ENCODE data around the gene CDH13.

CDH13 gene

DNA sequence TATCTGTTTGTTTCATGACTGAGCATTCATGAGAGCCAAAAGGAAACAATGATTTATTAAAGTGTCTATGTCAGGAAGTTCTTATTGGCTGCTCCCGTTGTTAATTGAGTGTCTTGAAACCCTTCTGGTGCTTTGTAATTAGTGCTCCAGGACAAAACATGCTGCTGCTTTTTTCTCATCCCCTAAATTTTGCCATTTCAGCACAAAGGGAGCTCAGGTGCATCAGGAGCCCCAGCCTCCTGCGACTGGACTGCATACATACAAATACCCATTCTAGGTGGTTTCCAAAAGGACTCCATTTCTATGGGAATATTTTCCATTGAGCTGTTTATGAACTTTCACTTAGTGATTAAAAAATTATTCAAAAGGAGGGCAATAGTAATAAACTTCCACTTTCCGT lies 354.0 kb downstream of the CDH13 start:
- peaks cover 20% of the 10 kb centered on the region for H3K9me3 Mint-ChIP-seq
- no peak overlapping the region for H3K4me3 Mint-ChIP-seq
- H3K27ac Mint-ChIP-seq: peak overlapping the region; percentile 31
- DNase-seq: no peak
- TF ChIP-seq, protein P1, sequence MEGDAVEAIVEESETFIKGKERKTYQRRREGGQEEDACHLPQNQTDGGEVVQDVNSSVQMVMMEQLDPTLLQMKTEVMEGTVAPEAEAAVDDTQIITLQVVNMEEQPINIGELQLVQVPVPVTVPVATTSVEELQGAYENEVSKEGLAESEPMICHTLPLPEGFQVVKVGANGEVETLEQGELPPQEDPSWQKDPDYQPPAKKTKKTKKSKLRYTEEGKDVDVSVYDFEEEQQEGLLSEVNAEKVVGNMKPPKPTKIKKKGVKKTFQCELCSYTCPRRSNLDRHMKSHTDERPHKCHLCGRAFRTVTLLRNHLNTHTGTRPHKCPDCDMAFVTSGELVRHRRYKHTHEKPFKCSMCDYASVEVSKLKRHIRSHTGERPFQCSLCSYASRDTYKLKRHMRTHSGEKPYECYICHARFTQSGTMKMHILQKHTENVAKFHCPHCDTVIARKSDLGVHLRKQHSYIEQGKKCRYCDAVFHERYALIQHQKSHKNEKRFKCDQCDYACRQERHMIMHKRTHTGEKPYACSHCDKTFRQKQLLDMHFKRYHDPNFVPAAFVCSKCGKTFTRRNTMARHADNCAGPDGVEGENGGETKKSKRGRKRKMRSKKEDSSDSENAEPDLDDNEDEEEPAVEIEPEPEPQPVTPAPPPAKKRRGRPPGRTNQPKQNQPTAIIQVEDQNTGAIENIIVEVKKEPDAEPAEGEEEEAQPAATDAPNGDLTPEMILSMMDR (IDR thresholded peaks at IDR 0.05): no peak
- peaks cover 29% of the 10 kb centered on the region for H3K4me1 Mint-ChIP-seq
- H3K36me3 Mint-ChIP-seq (ENCODE audit: low read depth): peaks cover 6% of the 10 kb centered on the region
- H3K27me3 Mint-ChIP-seq (ENCODE audit: low read depth, poor library complexity): peaks cover 15% of the 10 kb centered on the region

DNA sequence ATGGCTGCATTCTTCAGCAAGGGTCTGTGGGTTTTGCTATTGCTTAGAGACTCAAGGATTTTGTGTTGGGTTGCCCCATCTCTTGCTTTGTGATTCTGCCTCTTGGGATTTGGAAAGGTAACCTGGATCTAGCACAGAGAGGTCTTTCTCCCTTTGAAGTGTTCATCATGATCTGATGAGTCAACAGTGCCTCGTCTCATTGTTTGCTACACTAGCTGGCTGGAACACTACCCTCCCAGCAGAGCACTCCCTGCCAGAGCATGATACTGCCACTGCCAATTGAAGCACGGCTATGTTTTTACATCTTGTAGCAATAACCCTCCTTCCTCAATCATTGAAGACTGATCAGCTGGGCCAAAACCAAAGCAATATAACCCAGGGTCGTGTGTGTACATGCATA lies 361.0 kb downstream of the CDH13 start:
- TF ChIP-seq, protein P1 (IDR thresholded peaks at IDR 0.05): no peak
- H3K4me3 Mint-ChIP-seq: no peak overlapping the region
- H3K36me3 Mint-ChIP-seq (ENCODE audit: low read depth): no peaks in the 10 kb centered on the region
- H3K27ac Mint-ChIP-seq: peak overlapping the region; percentile 35
- H3K9me3 Mint-ChIP-seq: peaks cover 4% of the 10 kb centered on the region
- H3K4me1 Mint-ChIP-seq: peaks cover 26% of the 10 kb centered on the region
- DNase-seq: no peak
- H3K27me3 Mint-ChIP-seq (ENCODE audit: low read depth, poor library complexity): peaks cover 15% of the 10 kb centered on the region

DNA sequence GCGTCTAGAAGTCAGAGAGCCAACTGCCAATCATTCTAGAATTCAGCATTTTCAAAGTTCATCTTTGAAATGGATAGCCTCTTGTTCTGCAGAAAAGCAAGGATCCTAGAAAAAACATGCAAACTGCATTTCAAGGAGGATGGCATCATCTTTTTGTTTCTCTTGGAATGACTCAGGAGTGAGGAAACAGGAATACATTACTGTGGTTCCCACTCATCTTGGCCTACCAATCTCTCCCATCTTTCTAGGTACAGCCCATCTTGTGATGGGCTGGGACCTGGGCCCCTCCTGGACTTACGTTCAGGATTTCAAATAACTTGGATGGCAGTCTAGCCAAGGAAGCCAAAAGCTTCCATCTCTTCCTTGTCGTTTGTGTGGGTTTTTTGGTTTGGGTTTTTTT lies 363.4 kb downstream of the CDH13 start:
- TF ChIP-seq, protein P1 (IDR thresholded peaks at IDR 0.05): no peak
- DNase-seq: no peak

DNA sequence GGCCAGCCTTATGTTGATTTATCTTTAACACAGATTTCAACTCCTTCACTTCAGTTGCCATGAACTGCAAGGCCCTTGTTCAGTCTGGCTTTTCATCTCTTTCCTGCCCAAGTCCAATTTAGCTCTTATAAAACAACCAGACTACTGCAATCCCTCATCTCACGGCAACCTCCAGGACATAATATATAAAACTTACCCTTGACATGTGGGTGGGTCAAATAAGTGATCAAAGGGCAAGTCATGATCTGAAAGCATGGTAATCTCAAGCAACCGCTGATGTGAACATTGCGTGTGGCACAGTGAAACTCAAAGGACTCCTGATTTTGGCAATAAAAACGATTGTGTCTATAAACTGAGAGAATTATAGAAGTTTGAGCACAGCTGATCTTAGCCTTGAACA lies 364.6 kb downstream of the CDH13 start:
- Mint-ChIP-seq H3K36me3 (ENCODE audit: low read depth) (no peaks in the 10 kb centered on the region), H3K27ac (no peak overlapping the region), H3K4me3 (no peak overlapping the region), H3K27me3 (ENCODE audit: low read depth, poor library complexity) (peaks cover 7% of the 10 kb centered on the region), H3K4me1 (peaks cover 15% of the 10 kb centered on the region), H3K9me3 (no peaks in the 10 kb centered on the region)
- DNase-seq: no peak
- TF ChIP-seq, protein P1 (IDR thresholded peaks at IDR 0.05): no peak

More for the DNA sequence above, 363.4 kb downstream of the CDH13 start:
- Mint-ChIP-seq H3K9me3 (peaks cover 4% of the 10 kb centered on the region), H3K27me3 (ENCODE audit: low read depth, poor library complexity) (peaks cover 10% of the 10 kb centered on the region), H3K4me1 (peaks cover 15% of the 10 kb centered on the region), H3K36me3 (ENCODE audit: low read depth) (no peaks in the 10 kb centered on the region), H3K27ac (no peak overlapping the region), H3K4me3 (no peak overlapping the region)

DNA sequence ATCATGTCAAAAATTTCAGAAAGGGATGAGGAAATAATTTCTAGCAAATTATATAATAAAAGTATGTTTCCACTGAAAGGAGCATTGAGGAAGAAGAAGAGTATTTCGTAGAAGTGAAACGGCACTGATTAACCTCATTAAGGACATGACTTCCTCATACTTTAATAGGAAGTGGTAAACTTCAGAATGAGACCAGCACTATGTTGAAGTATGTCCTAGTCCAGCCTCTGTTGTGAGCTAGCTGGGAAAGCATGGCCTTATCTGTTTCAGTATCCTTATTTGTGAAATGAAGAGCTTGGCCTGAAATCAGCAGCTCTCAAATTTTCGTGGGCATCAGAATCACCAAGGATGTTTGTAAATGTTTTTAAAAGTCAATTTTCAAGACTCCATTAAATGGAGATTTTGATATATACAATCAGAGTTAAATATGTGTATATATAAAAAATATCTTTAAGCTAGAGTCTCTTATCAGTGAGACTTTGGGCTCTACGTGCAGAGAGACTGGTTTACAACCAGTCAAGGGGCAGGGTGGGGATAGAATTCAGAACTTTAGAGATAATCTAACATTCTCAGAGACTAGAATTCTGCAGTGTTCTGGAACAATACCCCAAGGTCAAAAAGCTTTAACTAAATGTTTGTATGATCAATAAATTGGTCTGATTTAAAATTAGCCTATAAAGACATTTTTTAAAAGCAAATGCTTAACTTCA lies 365.4 kb downstream of the CDH13 start:
- Mint-ChIP-seq H3K4me1 (peaks cover 15% of the 10 kb centered on the region), H3K4me3 (no peak overlapping the region), H3K27me3 (ENCODE audit: low read depth, poor library complexity) (peaks cover 7% of the 10 kb centered on the region), H3K9me3 (no peaks in the 10 kb centered on the region), H3K27ac (no peak overlapping the region), H3K36me3 (ENCODE audit: low read depth) (no peaks in the 10 kb centered on the region)
- TF ChIP-seq, protein P1 (IDR thresholded peaks at IDR 0.05): no peak
- DNase-seq: no peak

DNA sequence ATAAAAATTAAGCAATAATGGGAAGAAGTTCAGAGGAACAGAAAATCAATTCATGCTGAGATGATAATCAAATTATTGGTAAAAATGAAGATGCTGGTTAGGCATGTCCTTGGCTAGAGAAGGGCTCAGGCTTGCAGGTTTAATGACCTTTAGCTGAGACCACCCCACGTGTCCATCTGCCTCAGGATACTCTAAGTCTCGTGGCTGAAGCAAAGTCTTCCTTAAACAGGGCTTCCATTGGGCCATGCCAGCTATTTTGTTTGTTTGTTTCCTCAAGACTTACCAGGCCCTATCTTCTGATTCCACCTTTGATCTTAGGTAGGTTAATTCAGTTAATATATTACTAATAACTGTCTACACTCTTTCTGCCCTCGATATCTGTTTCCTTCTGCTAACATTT lies 366.0 kb downstream of the CDH13 start:
- Mint-ChIP-seq H3K4me3 (no peak overlapping the region), H3K9me3 (no peaks in the 10 kb centered on the region), H3K27me3 (ENCODE audit: low read depth, poor library complexity) (peaks cover 7% of the 10 kb centered on the region), H3K27ac (no peak overlapping the region), H3K4me1 (peaks cover 15% of the 10 kb centered on the region), H3K36me3 (ENCODE audit: low read depth) (no peaks in the 10 kb centered on the region)
- TF ChIP-seq, protein P1 (IDR thresholded peaks at IDR 0.05): no peak
- no peak for DNase-seq

All from nephron progenitor cell (in vitro differentiated cells).